PC-9 (cell line): ENCODE data around the gene CABP7. TPM values are rescaled to one million over a fixed set of nuclear protein-coding genes. Genes with fewer than 3 reads are reported as not detected.

ENCODE experiments used
- BruUV-seq: library from RNA; stranded (reverse); fragments of 400-500 nt; replicated peaks from 2 replicates; lab custom pipeline; 2021; lab: Mats Ljungman, UMichigan
- CTCF ChIA-PET: fragments of 300-600 bp; sonication (Branson Sonifier 250); formaldehyde crosslinking; loops from one replicate; lab custom pipeline; 2022; ENCODE audit warnings: antibody characterized with exemption; lab: Charles Lee
- POLR2A ChIA-PET: fragments of 300-600 bp; sonication (Branson Sonifier 250); formaldehyde crosslinking; loops from one replicate; lab custom pipeline; 2022; ENCODE audit warnings: antibody characterized with exemption; ENCODE audit not compliant: unreplicated experiment; lab: Charles Lee
- DNase-seq, 2 experiments: peaks; one replicate each; pipeline versions ENCODE4 v3.0.0 to v3.0.0-alpha.2; 2015 to 2022; ENCODE audit warnings: mixed read lengths in 1 of 2
- H2AFZ ChIP-seq: fragments of 200-600 bp; sonication (generic); 2 replicates; pipeline ENCODE4 v1.8.1; 2017; ENCODE audit warnings: antibody characterized with exemption
- H3F3A ChIP-seq: fragments of 200-600 bp; sonication (generic); 2 replicates; pipeline ENCODE4 v1.8.1; 2017; ENCODE audit warnings: antibody characterized with exemption, mild to moderate bottlenecking, low read depth; ENCODE audit not compliant: insufficient read depth
- H3K27ac ChIP-seq: fragments of 200-600 bp; sonication (generic); 2 replicates; pipeline ENCODE4 v1.6.1; 2016; ENCODE audit warnings: mixed run types
- H3K27me3 ChIP-seq: fragments of 200-600 bp; sonication (generic); 2 replicates; pipeline ENCODE4 v1.6.1; 2016; ENCODE audit warnings: low read depth, mixed run types; ENCODE audit not compliant: insufficient read depth
- H3K36me3 ChIP-seq: fragments of 200-600 bp; sonication (generic); 2 replicates; pipeline ENCODE4 v1.6.1; 2016; ENCODE audit warnings: low read depth, mixed run types
- H3K4me1 ChIP-seq: fragments of 200-600 bp; sonication (generic); replicated peaks from 2 replicates; pipeline ENCODE4 v1.6.1; 2016; ENCODE audit warnings: mixed run types; ENCODE audit not compliant: insufficient read depth
- H3K4me2 ChIP-seq: fragments of 200-600 bp; sonication (generic); 2 replicates; pipeline ENCODE4 v1.6.1; 2017; ENCODE audit warnings: mixed run types
- H3K4me3 ChIP-seq: fragments of 200-600 bp; sonication (generic); 2 replicates; pipeline ENCODE4 v1.6.1; 2016; ENCODE audit warnings: mixed run types
- H3K79me2 ChIP-seq: fragments of 200-600 bp; sonication (generic); 2 replicates; pipeline ENCODE4 v1.6.1; 2017; ENCODE audit warnings: low read depth, mixed run types
- H3K9me2 ChIP-seq: fragments of 200-600 bp; sonication (generic); 2 replicates; pipeline ENCODE4 v1.8.1; 2017; ENCODE audit warnings: mild to moderate bottlenecking; ENCODE audit not compliant: insufficient read depth
- H3K9me3 ChIP-seq: fragments of 200-600 bp; sonication (generic); 2 replicates; pipeline ENCODE4 v1.8.1; 2016; ENCODE audit warnings: low read depth; ENCODE audit not compliant: insufficient read depth
- H4K20me1 ChIP-seq: fragments of 200-600 bp; sonication (generic); 2 replicates; pipeline ENCODE4 v1.8.1; 2017; ENCODE audit not compliant: insufficient read depth
- CTCF ChIP-seq: fragments of 200-600 bp; sonication (generic); conservative IDR thresholded peaks from 2 replicates; pipeline ENCODE4 v1.6.1; 2017; ENCODE audit warnings: mixed run types, antibody characterized with exemption, mild to moderate bottlenecking, moderate library complexity
- EZH2 ChIP-seq: fragments of 200-600 bp; sonication (generic); IDR thresholded peaks from 2 replicates; pipeline ENCODE4 v1.8.0; 2017; ENCODE audit warnings: antibody characterized with exemption, low read depth
- intact Hi-C: fragments of 100-400 bp; cut with micrococcal nuclease; formaldehyde crosslinking; loops from one replicate; pipeline ENCODE4 v1.10.0; 2022; ENCODE audit not compliant: unreplicated experiment
- total RNA-seq: library from RNA; stranded (reverse); gene quantifications from 2 replicates; pipeline ENCODE4 v1.2.3, GENCODE V29; 2021

CABP7 gene
- total RNA-seq, 1 experiment from 2014 or later = 0.11 TPM

- no peaks in the 10 kb centered on the region for H3F3A ChIP-seq
- H3K9me3 ChIP-seq = no peaks in the 10 kb centered on the region
- no peaks in the 10 kb centered on the region for H3K36me3 ChIP-seq
- H2AFZ ChIP-seq = no peak overlapping the region
- TF ChIP-seq EZH2 (no peak), CTCF (no peak)
- no TSS peak for BruUV-seq
- H3K4me1 ChIP-seq = no peaks in the 10 kb centered on the region
- no peak overlapping the region for H3K4me3 ChIP-seq
- no peaks in the 10 kb centered on the region for H4K20me1 ChIP-seq
- POLR2A ChIA-PET = no interaction called here
- H3K4me2 ChIP-seq = no peak overlapping the region
- H3K27ac ChIP-seq = no peak overlapping the region
- H3K27me3 ChIP-seq = no peaks in the 10 kb centered on the region
- intact Hi-C loops = no loop called here
- H3K9me2 ChIP-seq = no peaks in the 10 kb centered on the region
- CTCF ChIA-PET = no interaction called here
- no peak for DNase-seq
- H3K79me2 ChIP-seq = no peaks in the 10 kb centered on the region
These were observed 15.6 kb downstream of the CABP7 start for GRCh38 chr22:29735416-29735815.

- TF ChIP-seq EZH2 (no peak), CTCF (no peak)
- CTCF ChIA-PET = no interaction called here
- POLR2A ChIA-PET = no interaction called here
These were observed 17.7 kb downstream of the CABP7 start for GRCh38 chr22:29737251-29738117.

GRCh38 chr22:29738118-29738815 is 18.5 kb downstream of the CABP7 start:
- Histone ChIP-seq H3K9me2 (no peaks in the 10 kb centered on the region), H2AFZ (no peak overlapping the region), H4K20me1 (no peaks in the 10 kb centered on the region), H3K4me1 (no peaks in the 10 kb centered on the region), H3K27ac (no peak overlapping the region), H3K9me3 (no peaks in the 10 kb centered on the region), H3K4me2 (no peak overlapping the region), H3F3A (no peaks in the 10 kb centered on the region), H3K36me3 (no peaks in the 10 kb centered on the region), H3K27me3 (no peaks in the 10 kb centered on the region), H3K79me2 (no peaks in the 10 kb centered on the region), H3K4me3 (no peak overlapping the region)
- CTCF ChIA-PET = no interaction called here
- POLR2A ChIA-PET = interaction anchor here (0.5 to 0.7 kb wide), 2 partner anchors 355 to 649 kb away, joined by 3 to 4 read pairs; partner anchors contain the start of gene RNF215
- intact Hi-C loops = no loop called here
- no peak for DNase-seq
- BruUV-seq = no TSS peak
- TF ChIP-seq EZH2 (no peak), CTCF (no peak)

More at GRCh38 chr22:29737251-29738117, 17.7 kb downstream of the CABP7 start:
- Histone ChIP-seq H2AFZ (no peak overlapping the region), H4K20me1 (no peaks in the 10 kb centered on the region), H3K4me2 (no peak overlapping the region), H3K4me3 (no peak overlapping the region), H3K27me3 (no peaks in the 10 kb centered on the region), H3K9me3 (no peaks in the 10 kb centered on the region), H3K36me3 (no peaks in the 10 kb centered on the region), H3K9me2 (no peaks in the 10 kb centered on the region), H3K79me2 (no peaks in the 10 kb centered on the region), H3K27ac (no peak overlapping the region), H3K4me1 (no peaks in the 10 kb centered on the region), H3F3A (no peaks in the 10 kb centered on the region)
- no TSS peak for BruUV-seq
- no peak for DNase-seq
- intact Hi-C loops = no loop called here
